ENCODE data around the gene ZNF500.

ZNF500 gene

GRCh38 chr16:4766875-4767628 is at the start of gene ZNF500:
TSS of gene ZNF500 (minus strand) at chr16:4767162. CDS start at chr16:4765978, 1,184 bp downstream.
- DNase-seq = peak; percentile 96 to 97

GRCh38 chr16:4814542-4815173 is 47.7 kb upstream of the ZNF500 start:
- DNase-seq = no peak

- DNase-seq = no peak
Observed at GRCh38 chr16:4814046-4814445, 47.1 kb upstream of the ZNF500 start.

GRCh38 chr16:4813251-4814003 is 46.5 kb upstream of the ZNF500 start:
- no peak for DNase-seq

GRCh38 chr16:4811773-4812172 is 44.8 kb upstream of the ZNF500 start:
- DNase-seq = no peak

- DNase-seq = no peak
Observed at GRCh38 chr16:4811242-4811641, 44.3 kb upstream of the ZNF500 start.

- no peak for DNase-seq
Observed at GRCh38 chr16:4806280-4806679, 39.3 kb upstream of the ZNF500 start.

- no peak for DNase-seq
Observed at GRCh38 chr16:4805231-4805630, 38.3 kb upstream of the ZNF500 start.

GRCh38 chr16:4803898-4804762 is 37.2 kb upstream of the ZNF500 start:
- DNase-seq = no peak

GRCh38 chr16:4803401-4803844 is 36.5 kb upstream of the ZNF500 start:
- no peak for DNase-seq

- DNase-seq = peak; percentile 88 to 89
Observed at GRCh38 chr16:4802659-4803287, 35.8 kb upstream of the ZNF500 start.

GRCh38 chr16:4801962-4802658 is 35.1 kb upstream of the ZNF500 start, which contains the start of gene ROGDI:
TSS of gene ROGDI (minus strand) at chr16:4802633. CDS start at chr16:4802571, 62 bp downstream.
- DNase-seq = peak; percentile 89 to 90

- DNase-seq = no peak
Observed at GRCh38 chr16:4801051-4801961, 34.3 kb upstream of the ZNF500 start.

- DNase-seq = no peak
Observed at GRCh38 chr16:4800290-4801041, 33.5 kb upstream of the ZNF500 start.

GRCh38 chr16:4799171-4799855 is 32.4 kb upstream of the ZNF500 start:
- no peak for DNase-seq

- no peak for DNase-seq
Observed at GRCh38 chr16:4798456-4798855, 31.5 kb upstream of the ZNF500 start.

GRCh38 chr16:4797805-4798252 is 30.9 kb upstream of the ZNF500 start:
- DNase-seq = no peak

- DNase-seq = no peak
Observed at GRCh38 chr16:4796982-4797804, 30.2 kb upstream of the ZNF500 start.
